HK-2 (cell line): ENCODE data around the gene AXIN2.
"Not testable (repeated sequence)": the region's sequence is repeated elsewhere in the genome, so short reads cannot be mapped to it uniquely, and the experiment has no call there.

Experiments used
- DNase-seq: peaks from one replicate; pipeline ENCODE4 v3.0.0-alpha.2; 2018; ENCODE audit not compliant: unreplicated experiment

The AXIN2 gene

DNA sequence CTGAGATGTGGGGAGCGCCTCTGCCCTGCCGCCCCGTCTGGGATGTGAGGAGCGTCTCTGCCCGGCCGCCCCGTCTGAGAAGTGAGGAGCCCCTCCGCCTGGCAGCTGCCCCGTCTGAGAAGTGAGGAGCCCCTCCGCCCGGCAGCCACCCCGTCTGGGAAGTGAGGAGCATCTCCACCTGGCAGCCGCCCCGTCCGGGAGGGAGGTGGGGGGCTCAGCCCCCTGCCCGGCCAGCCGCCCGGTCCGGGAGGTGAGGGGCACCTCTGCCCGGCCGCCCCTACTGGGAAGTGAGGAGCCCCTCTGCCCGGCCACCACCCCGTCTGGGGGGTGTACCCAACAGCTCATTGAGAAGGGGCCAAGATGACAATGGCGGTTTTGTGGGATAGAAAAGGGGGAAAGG, 77.0 kb downstream of the AXIN2 start:
- not testable (repeated sequence) for DNase-seq

GRCh38 chr17:65483438-65483837, 78.0 kb downstream of the AXIN2 start:
- DNase-seq = no peak

DNA sequence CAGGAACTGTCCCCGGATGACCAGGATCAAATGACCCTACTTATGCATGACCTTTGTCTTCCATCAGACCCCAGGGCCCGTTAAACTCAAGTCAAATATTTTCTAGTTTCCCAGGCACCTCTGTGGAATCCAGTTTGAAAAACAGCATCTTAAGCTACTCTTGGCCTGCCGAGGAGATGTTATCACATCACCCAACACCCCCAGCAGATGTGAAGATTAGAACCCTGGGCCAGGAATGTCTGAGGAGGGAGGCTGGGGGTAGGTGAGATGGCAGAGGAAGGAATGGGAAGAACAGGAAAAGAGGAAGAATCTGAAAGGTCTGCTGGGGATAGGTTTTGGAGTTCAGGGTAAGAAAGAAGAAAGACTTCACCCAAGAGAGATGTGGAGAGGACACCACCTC, 79.2 kb downstream of the AXIN2 start:
- no peak for DNase-seq

DNA sequence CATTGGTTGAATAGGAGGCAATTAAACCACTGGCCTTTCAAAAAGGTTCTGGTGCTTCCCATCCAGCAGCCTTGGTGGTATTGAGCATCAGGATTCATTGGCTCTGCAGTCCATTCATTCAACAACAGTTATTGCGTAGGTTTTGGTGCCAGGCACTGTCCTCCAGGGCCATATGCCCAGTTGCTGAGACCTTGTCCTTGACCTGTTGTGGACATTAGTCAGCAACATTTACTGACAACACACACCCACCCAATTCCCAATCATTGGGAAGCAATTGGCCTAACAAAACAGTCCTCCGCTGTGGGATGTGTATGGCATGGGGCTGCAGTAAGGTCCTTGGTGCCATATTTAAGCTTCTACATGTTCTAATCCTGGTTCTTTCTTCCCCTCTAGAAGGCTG, 82.2 kb downstream of the AXIN2 start:
- DNase-seq = no peak
